Peyer's patch (tissue), 4 donors: ENCODE measurements around the gene PPFIA1.

Experiments used
- CTCF ChIP-seq, 6 experiments: fragments of 450-650 bp in 4 of 6; fragments of 200-600 bp in 2 of 6; sonication (generic) in 1 of 6; IDR thresholded peaks; one replicate each; pipeline ENCODE4 v1.5.1; 2017 to 2019; ENCODE audit warnings: antibody characterized with exemption in 6 of 6, mild to moderate bottlenecking in 3 of 6, moderate library complexity in 1 of 6
- POLR2A ChIP-seq, 2 donors: fragments of 450-650 bp; IDR thresholded peaks; one replicate each; pipeline ENCODE4 v1.5.1; 2017; ENCODE audit warnings: antibody characterized with exemption in 2 of 2, mild to moderate bottlenecking in 2 of 2, moderate library complexity in 2 of 2

GRCh38 chr11:70409871-70410270 lies 139.4 kb downstream of the PPFIA1 start:
- no peak for TF ChIP-seq CTCF (IDR thresholded peaks at IDR 0.05)
- TF ChIP-seq POLR2A (IDR thresholded peaks at IDR 0.05): no peak
